ENCODE measurements around the gene DOCK8. TPM values are rescaled to one million over a fixed set of nuclear protein-coding genes. Genes with fewer than 3 reads are reported as not detected.

DOCK8 gene
- total RNA-seq, 1 experiment from 2014 or later: 1.4 TPM

DNA sequence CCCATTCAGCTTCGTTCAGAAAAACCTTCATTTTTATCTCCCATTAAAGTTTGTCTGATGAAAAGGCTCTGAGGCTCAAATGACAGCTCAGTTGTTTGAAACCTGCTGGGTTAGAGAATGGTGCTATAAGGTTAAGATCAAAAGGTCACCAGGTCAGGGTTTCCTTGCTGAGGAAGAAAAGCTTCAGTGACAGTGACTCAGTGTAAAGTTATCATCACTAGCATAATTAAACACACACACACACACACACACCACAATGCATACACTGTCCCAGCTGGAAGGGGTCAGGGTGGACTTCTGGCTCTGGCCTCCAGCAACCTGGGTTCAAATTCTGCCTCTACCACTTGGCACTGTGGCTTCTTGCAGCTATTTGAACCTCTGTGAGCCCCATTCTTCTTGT, 281.1 kb downstream of the DOCK8 start:
- H3K56ac ChIP-seq (ENCODE audit: insufficient read length, low read depth, low read length): no peak overlapping the region
- H3K23ac ChIP-seq (ENCODE audit: insufficient read length, low read depth, low read length): no peak overlapping the region

More for the DNA sequence above, 281.1 kb downstream of the DOCK8 start:
- no peaks in the 10 kb centered on the region for H3K9me3 ChIP-seq (ENCODE audit: control insufficient read depth, low read depth, low read length)
- H2BK20ac ChIP-seq (ENCODE audit: low read depth, low read length, poor library complexity, severe bottlenecking): no peak overlapping the region
- Mint-ChIP-seq H3K36me3 (ENCODE audit: insufficient read depth in 1 of 3, low read depth in 3 of 3) (no peaks in the 10 kb centered on the region; a peak in 1 of 7 replicates), H3K9me3 (peaks cover 0 to 4% of the 10 kb centered on the region in 2 experiments; a peak in 2 of 5 replicates), H3K4me3 (no peak overlapping the region), H3K27me3 (ENCODE audit: low read depth) (peaks cover 9% of the 10 kb centered on the region), H3K4me1 (no peaks in the 10 kb centered on the region; a peak in 1 of 4 replicates), H3K27ac (no peak overlapping the region)
- H2BK12ac ChIP-seq (ENCODE audit: insufficient read length, low read depth, low read length): no peak overlapping the region
- no peaks in the 10 kb centered on the region for H3K27me3 ChIP-seq (ENCODE audit: insufficient read depth, low read length)
- H3K4ac ChIP-seq (ENCODE audit: low read depth, low read length): no peak overlapping the region
- H3K27ac ChIP-seq (ENCODE audit: insufficient read length, low read depth, low read length): no peak overlapping the region
- H3K18ac ChIP-seq (ENCODE audit: insufficient read length, low read depth, low read length): no peak overlapping the region
- DNase-seq: no peak
- no peak overlapping the region for H2BK120ac ChIP-seq (ENCODE audit: low read depth, low read length, poor library complexity, severe bottlenecking)
- no peaks in the 10 kb centered on the region for H3K79me1 ChIP-seq (ENCODE audit: insufficient read depth, low read depth, low read length, poor library complexity, severe bottlenecking)
- H3T11ph ChIP-seq (ENCODE audit: low read length): no peak overlapping the region
- no peak overlapping the region for H3K14ac ChIP-seq (ENCODE audit: insufficient read depth, low read length)
- no peak overlapping the region for H3K9ac ChIP-seq (ENCODE audit: extremely low read depth, insufficient read length, low read length)
- H2AK5ac ChIP-seq (ENCODE audit: insufficient read length, low read length): no peak overlapping the region
- H4K5ac ChIP-seq (ENCODE audit: insufficient read length, low read depth, low read length): no peak overlapping the region
- TF ChIP-seq, protein P1, sequence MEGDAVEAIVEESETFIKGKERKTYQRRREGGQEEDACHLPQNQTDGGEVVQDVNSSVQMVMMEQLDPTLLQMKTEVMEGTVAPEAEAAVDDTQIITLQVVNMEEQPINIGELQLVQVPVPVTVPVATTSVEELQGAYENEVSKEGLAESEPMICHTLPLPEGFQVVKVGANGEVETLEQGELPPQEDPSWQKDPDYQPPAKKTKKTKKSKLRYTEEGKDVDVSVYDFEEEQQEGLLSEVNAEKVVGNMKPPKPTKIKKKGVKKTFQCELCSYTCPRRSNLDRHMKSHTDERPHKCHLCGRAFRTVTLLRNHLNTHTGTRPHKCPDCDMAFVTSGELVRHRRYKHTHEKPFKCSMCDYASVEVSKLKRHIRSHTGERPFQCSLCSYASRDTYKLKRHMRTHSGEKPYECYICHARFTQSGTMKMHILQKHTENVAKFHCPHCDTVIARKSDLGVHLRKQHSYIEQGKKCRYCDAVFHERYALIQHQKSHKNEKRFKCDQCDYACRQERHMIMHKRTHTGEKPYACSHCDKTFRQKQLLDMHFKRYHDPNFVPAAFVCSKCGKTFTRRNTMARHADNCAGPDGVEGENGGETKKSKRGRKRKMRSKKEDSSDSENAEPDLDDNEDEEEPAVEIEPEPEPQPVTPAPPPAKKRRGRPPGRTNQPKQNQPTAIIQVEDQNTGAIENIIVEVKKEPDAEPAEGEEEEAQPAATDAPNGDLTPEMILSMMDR (conservative IDR thresholded peaks at IDR 0.05): no peak
- no peaks in the 10 kb centered on the region for H3K79me2 ChIP-seq (ENCODE audit: insufficient read depth, low read length)
- H2AFZ ChIP-seq (ENCODE audit: low read length): no peak overlapping the region
- no peaks in the 10 kb centered on the region for H3K4me1 ChIP-seq (ENCODE audit: insufficient read depth, low read length)
- H2BK15ac ChIP-seq (ENCODE audit: low read depth, low read length): no peak overlapping the region
- H4K91ac ChIP-seq (ENCODE audit: insufficient read length, low read depth, low read length): no peak overlapping the region
- H4K8ac ChIP-seq (replicated peaks; ENCODE audit: insufficient read length, low read depth, low read length): no peak overlapping the region
- H3K4me2 ChIP-seq (ENCODE audit: insufficient read depth, insufficient read length, low read length): no peak overlapping the region
- H3K23me2 ChIP-seq (ENCODE audit: insufficient read length, low read depth, low read length, poor library complexity, severe bottlenecking): no peaks in the 10 kb centered on the region
- no peak overlapping the region for H2BK5ac ChIP-seq (ENCODE audit: insufficient read length, low read length)
- no CpG with 5 or more reads among the region's 1 CpG for whole genome bisulfite sequencing (ENCODE audit: extremely low coverage, insufficient read length, low lambda C conversion rate)
- H4K20me1 ChIP-seq (ENCODE audit: control insufficient read depth, insufficient read depth, insufficient read length): no peaks in the 10 kb centered on the region
